Fibroblast of the conjunctiva (primary cell): Measurements from ENCODE around the gene SEMA7A.
"Not testable (repeated sequence)": the region's sequence is repeated elsewhere in the genome, so short reads cannot be mapped to it uniquely, and the experiment has no call there.

Source experiments
- DNase-seq: peaks from one replicate; pipeline ENCODE4 v3.0.0-alpha.2; 2010; ENCODE audit warnings: low read depth

SEMA7A gene

GRCh38 chr15:74399511-74400312 is 34.0 kb downstream of the SEMA7A start:
- no peak for DNase-seq

- DNase-seq: no peak
Observed at GRCh38 chr15:74399100-74399499, 34.7 kb downstream of the SEMA7A start.

- DNase-seq: no peak
Observed at GRCh38 chr15:74398183-74398582, 35.6 kb downstream of the SEMA7A start.

- DNase-seq: no peak
Observed at GRCh38 chr15:74397239-74398068, 36.3 kb downstream of the SEMA7A start.

GRCh38 chr15:74396445-74397238 is 37.1 kb downstream of the SEMA7A start:
- DNase-seq: no peak

- no peak for DNase-seq
Observed at GRCh38 chr15:74396146-74396438, 37.7 kb downstream of the SEMA7A start.

GRCh38 chr15:74395319-74396145 is 38.2 kb downstream of the SEMA7A start:
- DNase-seq: no peak

GRCh38 chr15:74394090-74394846 is 39.5 kb downstream of the SEMA7A start:
- DNase-seq: no peak

- DNase-seq: no peak
Observed at GRCh38 chr15:74393423-74393822, 40.3 kb downstream of the SEMA7A start.

GRCh38 chr15:74392902-74393301 is 40.9 kb downstream of the SEMA7A start:
- no peak for DNase-seq

- no peak for DNase-seq
Observed at GRCh38 chr15:74392451-74392830, 41.3 kb downstream of the SEMA7A start.

GRCh38 chr15:74391582-74392450 is 41.9 kb downstream of the SEMA7A start:
- DNase-seq: no peak

GRCh38 chr15:74390647-74391288 is 43.0 kb downstream of the SEMA7A start:
- no peak for DNase-seq

- DNase-seq: not testable (repeated sequence)
Observed at GRCh38 chr15:74390049-74390646, 43.6 kb downstream of the SEMA7A start.

- no peak for DNase-seq
Observed at GRCh38 chr15:74389241-74390048, 44.3 kb downstream of the SEMA7A start.

- DNase-seq: no peak
Observed at GRCh38 chr15:74388363-74388951, 45.3 kb downstream of the SEMA7A start.

GRCh38 chr15:74387621-74388362 is 46.0 kb downstream of the SEMA7A start:
- no peak for DNase-seq
